Stimulated activated CD4-positive, alpha-beta T cell treated with anti-CD3 and anti-CD28 coated beads, Interleukin-12 subunit alpha, Interleukin-12 subunit beta, amount 100 ng/mL, for 48 hours (primary cell): ENCODE data around the gene PSME3IP1.
"Not testable (repeated sequence)": the region's sequence is repeated elsewhere in the genome, so short reads cannot be mapped to it uniquely, and the experiment has no call there.

Experiments used
- DNase-seq, 3 donors: peaks; one replicate each; pipeline ENCODE4 v3.0.0-alpha.2; 2020; ENCODE audit warnings: low read depth in 2 of 3, low spot score in 1 of 3

The PSME3IP1 gene

DNA sequence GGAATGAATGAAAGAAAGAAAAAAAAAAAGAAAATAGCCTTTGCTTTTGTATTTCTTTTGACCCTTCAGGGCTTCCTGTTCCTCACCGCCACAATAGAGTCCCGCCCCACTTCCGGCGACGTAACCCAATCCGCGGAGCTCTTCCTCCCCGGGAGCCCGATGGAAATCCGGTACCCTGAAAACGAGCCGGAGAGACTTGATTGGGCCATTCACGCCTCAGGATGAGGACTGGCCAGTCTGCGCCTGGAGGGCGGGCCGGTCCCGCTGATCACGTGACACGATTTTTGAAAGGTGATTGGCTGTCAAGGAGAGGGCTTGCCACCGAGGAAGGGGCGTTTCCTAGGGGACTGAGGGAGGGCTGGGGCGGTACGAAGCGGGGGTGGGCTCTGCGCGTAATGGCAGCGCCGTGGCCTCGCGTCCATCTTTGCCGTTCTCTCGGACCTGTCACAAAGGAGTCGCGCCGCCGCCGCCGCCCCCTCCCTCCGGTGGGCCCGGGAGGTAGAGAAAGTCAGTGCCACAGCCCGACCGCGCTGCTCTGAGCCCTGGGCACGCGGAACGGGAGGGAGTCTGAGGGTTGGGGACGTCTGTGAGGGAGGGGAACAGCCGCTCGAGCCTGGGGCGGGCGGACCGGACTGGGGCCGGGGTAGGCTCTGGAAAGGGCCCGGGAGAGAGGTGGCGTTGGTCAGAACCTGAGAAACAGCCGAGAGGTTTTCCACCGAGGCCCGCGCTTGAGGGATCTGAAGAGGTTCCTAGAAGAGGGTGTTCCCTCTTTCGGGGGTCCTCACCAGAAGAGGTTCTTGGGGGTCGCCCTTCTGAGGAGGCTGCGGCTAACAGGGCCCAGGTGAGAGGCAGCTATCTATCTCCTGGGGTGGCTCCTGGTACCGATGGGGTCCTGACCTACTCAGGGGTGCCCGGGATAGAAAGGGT, at the start of gene PSME3IP1, which contains the start of gene RSPRY1:
TSS of gene PSME3IP1 (minus strand) at position 95 of the 927 bp plus-strand sequence. CDS start 12,185 bp downstream, outside the sequence.
TSS of gene RSPRY1 (plus strand) at position 385 of the 927 bp plus-strand sequence. CDS start 18,330 bp downstream, outside the sequence.
- peak; percentile 96 to 100 (median 99) for DNase-seq

GRCh38 chr16:57235128-57236021, 49.5 kb upstream of the PSME3IP1 start:
- DNase-seq: peak in 2 of 3 donors; percentile 19 to 40

DNA sequence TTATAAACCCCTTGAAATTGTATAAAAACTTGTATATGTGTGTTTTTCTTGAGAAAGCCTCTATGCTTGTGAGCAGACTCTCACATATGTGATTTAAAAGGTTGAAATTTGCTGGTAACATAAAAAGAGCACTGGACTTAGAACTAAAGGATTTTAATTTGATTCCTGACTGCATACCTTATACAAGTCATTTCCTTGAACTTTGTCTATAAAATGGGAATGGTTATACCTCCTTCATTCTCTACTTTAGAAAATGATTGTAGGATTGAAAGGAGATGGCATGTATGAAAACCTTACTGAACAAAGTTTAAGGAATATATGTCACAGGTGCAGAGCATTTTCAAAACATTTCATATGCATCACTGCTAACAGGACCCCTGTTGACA, 48.9 kb upstream of the PSME3IP1 start:
- no peak for DNase-seq

DNA sequence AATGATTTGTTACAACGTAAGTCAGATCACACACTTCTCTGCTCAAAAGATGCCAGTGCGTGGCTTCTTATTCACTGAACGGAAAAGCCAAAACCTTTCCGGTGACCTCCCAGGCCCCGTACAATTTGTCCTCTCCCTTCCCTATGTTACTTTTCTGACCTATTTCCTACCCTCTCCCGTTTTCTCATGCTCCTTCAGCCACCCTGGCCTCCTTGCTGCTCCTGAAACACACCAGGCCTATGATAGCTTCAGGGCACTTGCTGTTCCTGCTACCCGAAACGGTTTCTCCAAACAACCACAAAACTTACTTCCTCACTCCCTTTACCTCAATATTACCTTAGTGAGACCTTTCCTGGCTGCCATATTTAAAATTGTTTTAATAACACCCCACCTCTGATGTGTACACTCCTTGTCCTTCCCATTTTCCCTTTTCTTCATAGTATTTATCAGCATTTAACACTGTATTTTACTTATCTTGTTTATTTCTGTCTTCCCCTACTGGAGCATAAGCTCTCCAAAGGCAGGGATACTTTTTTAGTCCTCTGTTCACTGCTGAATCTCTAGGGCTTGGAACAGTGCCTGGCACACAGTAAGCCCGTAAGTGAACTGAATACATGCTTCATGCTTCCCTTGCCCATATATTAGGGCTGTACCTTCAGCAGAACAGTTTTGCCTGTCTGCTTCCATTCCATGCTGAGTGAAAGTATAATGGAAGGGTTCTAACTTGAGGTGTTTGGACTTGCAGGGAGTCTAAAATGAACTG, 48.3 kb upstream of the PSME3IP1 start:
- no peak for DNase-seq

- DNase-seq: no peak
Observed at GRCh38 chr16:57231821-57232350, 46.0 kb upstream of the PSME3IP1 start.

DNA sequence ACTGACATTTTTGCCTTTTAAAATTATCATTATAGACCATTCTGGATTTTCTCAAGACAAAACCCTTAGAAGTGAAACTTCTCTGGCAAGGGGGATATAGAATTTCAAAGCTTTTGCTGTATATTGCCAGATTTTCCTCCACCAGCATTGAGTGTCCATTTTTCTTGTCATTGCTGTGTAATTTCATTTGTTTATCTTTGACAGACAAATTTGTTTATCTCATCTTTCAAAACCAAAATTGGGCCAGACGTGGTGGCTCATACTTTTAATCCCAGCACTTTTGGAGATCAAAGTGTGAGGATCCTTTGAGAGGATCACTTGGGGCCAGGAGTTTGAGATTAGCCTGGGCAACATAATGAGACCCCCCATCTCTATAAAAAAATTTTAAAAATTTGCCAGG, 43.2 kb upstream of the PSME3IP1 start:
- DNase-seq: no peak

DNA sequence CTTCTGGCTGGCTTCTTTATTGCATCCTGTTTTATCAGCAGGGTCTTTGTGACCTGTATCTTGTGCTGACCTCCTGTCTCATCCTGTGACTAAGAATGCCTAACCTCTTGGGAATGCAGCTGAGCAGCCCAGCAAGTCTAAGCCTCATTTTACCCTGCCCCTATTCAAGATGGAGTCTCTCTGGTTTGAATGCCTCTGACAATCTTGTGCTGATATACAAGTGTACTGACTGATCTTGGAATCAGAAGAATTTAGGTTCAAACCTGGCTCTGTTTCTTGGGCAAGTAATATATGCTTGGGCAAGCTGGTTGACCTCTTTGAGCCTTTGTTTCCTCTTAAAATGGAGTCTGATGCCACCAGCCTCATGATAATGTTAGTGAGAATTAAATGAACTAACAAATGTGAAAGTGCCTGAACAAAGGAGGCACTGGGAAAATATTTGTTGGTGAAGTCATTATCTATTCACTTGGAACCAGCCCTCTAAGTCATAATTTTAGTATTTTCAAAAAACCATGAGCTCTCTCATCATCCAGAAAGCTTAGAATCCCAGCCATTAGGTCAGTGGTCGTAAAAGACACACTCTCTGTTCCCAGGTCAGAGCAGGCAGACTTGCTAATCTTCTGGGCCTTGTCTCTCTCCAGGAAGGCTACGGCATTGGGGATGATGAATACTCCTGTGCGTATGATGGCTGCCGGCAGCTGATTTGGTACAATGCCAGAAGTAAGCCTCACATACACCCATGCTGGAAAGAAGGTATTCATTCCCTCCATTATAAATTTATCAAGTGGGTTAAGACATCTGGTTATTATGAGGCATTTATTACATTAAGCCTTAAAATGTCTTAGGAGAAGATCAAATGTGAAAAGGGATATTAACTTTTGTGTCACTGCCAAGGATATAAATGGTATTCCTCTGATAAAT, 41.1 kb upstream of the PSME3IP1 start:
- DNase-seq: no peak

DNA sequence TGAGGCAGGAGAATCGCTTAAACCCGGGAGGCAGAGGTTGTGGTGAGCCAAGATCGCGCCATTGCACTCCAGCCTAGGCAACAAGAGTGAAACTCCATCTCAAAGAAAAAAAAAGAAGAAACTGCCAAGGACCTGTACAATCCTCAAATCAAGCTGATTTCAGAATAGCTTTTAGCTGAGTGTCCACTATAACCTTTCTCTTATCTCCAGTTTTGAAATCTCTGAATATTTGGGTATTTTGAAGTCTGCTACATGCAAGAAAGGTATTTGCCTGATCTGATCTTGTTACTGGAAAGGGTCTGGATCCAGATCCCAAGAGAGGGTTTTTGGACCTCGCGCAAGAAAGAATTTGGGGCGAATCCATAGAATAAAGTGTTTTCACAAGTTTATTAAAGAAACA, 40.1 kb upstream of the PSME3IP1 start:
- no peak for DNase-seq

DNA sequence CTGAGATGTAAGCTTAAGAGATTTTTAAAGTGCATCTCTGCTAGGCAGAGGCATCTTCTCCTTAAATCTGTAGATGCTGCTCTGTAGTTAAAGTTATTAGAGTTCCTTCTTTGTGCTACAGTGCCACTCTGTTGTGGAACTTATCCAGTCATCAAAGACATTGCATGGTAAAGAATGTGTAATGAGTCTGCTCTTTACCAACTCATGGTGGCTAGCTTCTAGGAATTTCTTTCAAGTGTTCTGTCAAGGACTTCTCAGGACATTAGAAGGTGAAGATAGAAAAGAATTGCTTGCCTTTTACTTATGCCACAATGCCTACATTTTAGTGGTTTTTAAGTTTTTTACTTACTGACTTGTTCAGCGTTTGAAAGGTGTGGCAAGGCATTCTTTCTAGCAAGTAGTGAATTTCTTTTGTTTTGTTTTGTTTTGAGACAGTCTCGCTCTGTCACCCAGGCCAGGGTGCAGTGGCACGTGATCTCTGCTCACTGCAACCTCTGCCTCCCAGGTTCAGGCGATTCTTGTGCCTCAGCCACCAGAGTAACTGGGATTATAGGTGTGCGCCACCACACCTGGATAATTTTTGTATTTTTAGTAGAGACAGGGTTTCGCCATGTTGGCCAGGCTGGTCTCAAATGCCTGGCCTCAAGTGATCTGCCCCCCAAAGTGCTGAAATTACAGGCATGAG, 39.0 kb upstream of the PSME3IP1 start:
- no peak for DNase-seq

DNA sequence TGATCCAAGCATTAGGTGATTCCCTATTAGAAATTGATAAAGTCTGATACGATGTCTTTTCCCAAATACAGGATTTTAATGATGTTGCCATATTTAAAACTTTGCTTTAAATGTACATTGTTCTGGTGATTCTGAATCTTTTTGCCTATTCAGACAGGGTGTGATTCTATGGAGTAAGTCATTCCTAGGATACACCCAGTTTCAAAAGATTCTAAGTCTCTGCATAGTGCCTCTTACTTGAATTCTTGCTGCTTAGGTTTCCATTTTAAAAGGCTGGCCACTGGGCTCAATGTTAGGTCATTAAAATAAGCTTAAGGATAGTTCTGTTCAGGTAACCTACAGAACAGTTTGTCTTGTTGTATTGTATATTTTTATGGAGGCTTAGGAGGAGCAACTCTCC, 37.2 kb upstream of the PSME3IP1 start:
- DNase-seq: no peak

- no peak for DNase-seq
Observed at GRCh38 chr16:57216968-57217367, 31.1 kb upstream of the PSME3IP1 start.

GRCh38 chr16:57213462-57213861, 27.6 kb upstream of the PSME3IP1 start:
- no peak for DNase-seq

GRCh38 chr16:57209780-57210179, 23.9 kb upstream of the PSME3IP1 start:
- no peak for DNase-seq

- no peak for DNase-seq
Observed at GRCh38 chr16:57208926-57209325, 23.1 kb upstream of the PSME3IP1 start.

GRCh38 chr16:57204675-57205074, 18.8 kb upstream of the PSME3IP1 start:
- DNase-seq: no peak

GRCh38 chr16:57203451-57203850, 17.6 kb upstream of the PSME3IP1 start:
- no peak for DNase-seq

DNA sequence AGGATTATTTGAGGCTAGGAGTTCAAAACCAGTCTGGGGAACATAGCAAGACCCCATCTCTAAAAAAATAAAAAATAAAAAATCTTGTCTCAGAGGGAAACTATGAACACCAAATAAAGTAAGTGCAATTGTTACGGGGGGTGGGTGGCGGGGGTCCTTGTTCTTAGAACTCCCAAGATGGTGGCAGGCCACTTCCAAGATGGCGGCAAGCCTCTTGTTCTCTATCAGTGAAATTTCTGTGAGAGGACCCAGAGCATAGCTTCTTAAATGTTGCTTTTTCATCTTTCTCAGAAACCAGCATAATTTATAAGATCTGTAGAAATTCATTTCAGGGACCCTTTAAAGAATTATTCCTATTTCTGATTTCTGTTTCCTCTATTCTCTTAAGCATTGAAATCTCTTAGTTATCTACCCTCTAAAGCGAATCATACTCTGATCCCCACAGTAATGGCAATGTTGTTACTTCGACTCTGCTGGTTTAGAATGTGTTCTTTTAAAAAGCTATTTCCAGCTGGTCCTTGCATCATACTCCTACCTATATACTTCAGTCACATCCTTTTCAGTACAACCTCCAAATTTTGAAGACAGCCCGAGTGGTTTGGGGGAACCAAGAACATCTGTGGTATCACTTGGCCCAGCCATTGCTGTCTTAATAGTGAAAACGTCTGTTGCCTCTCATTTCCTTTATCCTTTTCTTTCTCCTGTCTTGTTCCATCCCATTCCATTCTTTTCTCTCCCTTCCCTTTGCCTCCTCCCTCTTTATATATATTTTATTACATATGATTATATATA, 16.5 kb upstream of the PSME3IP1 start:
- DNase-seq: no peak

DNA sequence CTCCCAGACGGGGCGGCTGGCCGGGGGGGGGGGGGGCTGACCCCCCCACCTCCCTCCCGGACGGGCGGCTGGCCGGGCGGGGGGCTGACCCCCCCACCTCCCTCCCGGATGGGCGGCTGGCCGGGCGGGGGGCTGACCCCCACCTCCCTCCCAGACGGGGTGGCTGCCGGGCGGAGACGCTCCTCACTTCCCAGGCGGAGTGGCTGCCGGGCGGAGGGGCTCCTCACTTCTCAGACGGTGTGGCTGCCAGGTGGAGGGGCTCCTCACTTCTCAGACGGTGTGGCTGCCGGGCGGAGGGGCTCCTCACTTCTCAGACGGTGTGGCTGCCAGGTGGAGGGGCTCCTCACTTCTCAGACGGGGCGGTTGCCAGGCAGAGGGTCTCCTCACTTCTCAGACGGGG, 15.1 kb upstream of the PSME3IP1 start:
- not testable (repeated sequence) for DNase-seq
